ENCODE results near the gene ZNF444. TPM values are rescaled to one million over a fixed set of nuclear protein-coding genes. Genes with fewer than 3 reads are reported as not detected.

Gene ZNF444
- total and polyA plus RNA-seq, 9 of the 15 experiments (the other 6 are each of a cell fraction or from before 2014, with no cell fraction given), result 0.39 to 40.0 (median 6.9) TPM

DNA sequence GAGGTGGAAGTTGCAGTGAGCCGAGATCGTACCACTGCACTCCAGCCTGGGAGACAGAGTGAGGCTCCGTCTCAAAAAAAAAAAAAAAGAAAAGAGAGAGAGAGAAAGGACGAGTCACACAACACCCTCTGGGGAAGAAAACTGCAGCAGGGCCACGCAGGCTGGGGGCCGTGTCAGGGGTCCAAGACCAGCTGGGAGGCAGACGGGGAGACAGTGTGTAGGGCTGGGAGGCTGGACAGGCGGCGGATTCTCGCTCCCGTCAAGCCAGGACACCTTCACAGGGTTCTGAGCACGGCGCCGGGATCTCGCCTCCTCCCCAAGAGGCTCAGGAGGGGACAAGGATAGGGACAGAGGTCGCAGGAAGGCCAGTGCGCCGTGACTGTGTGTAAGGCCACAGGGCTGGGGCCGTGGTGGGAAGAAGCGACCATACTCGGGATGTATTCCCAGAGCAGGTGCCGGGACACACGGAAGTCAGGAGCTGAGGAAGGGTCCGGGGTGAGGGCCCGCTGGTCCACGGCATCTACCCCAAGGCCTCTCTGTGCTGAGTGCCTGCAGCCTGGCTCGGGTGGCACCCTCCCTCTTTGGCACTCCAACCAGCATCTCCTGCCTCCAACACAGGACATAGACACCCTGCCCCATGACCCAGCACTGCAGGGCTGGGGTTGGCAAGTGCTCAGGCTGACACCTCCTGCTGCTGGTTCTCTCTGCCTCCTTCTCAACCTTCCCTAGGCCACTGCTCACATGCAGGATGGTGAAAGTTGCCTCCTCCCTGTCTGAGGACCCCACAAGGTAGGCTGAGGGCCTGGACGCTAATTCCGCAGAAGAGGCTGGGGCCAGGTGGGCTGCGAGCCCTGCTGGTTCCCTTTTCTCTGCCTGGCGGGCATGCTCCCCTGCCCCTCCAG is 41.2 kb upstream of the ZNF444 start:
- Histone ChIP-seq H3K27me3 (ENCODE audit: control insufficient read depth in 2 of 2, insufficient read depth in 2 of 2, low read length in 2 of 2) (no peaks in the 10 kb centered on the region), H4K20me1 (replicated peaks; ENCODE audit: control insufficient read depth, insufficient read depth, low read length) (no peaks in the 10 kb centered on the region), H3K4me3 (no peak overlapping the region), H2AFZ (ENCODE audit: low read depth, low read length) (no peak overlapping the region), H3K4me2 (ENCODE audit: insufficient read depth, low read length) (no peak overlapping the region), H3K9ac (ENCODE audit: insufficient read depth in 1 of 2, low read depth in 2 of 2, low read length in 2 of 2) (no peak overlapping the region), H3K9me3 (replicated peaks; ENCODE audit: control insufficient read depth, insufficient read depth, low read depth, low read length) (peaks cover 2% of the 10 kb centered on the region; the same call in 1 of the 2 replicates), H3K27ac (ENCODE audit: extremely low read depth, low read depth, low read length) (no peak overlapping the region), H3K36me3 (ENCODE audit: control insufficient read depth, insufficient read depth, low read length) (peaks cover 79% of the 10 kb centered on the region), H3K9me1 (ENCODE audit: control insufficient read depth, insufficient read depth, low read length) (no peaks in the 10 kb centered on the region), H3K79me2 (ENCODE audit: control insufficient read depth, insufficient read depth, low read length) (peaks cover 73% of the 10 kb centered on the region), H3K4me1 (replicated peaks in 1 of 2; ENCODE audit: control insufficient read depth in 2 of 2, insufficient read depth in 2 of 2, low read length in 2 of 2) (peaks cover 0 to 22% of the 10 kb centered on the region in 2 experiments; a peak in 1 of 5 replicates)
- DNase-seq (ENCODE audit: extremely low read depth in 1 of 4, low spot score in 3 of 4) (no peak), FAIRE-seq (no peak), ATAC-seq (no peak)
- CTCF ChIA-PET (ENCODE audit: low intra/inter-chr PET ratio), result no interaction called here
- in situ Hi-C loops (cut with MboI), result no loop called here
- TF ChIP-seq DACH1 (IDR thresholded peaks at IDR 0.05; ENCODE audit: partially characterized antibody), result no peak
- peak; percentile 42; the same call in 1 of the 2 replicates for TF ChIP-seq POLR2G (IDR thresholded peaks at IDR 0.05; ENCODE audit: low read depth, low read length)
- peak; percentile 63 for TF ChIP-seq RBM22 (IDR thresholded peaks at IDR 0.05; ENCODE audit: low read depth, low read length, poor library complexity, severe bottlenecking)
- TF ChIP-seq HIVEP1 (CRISPR knock-in tag; IDR thresholded peaks at IDR 0.05), result no peak
- intact Hi-C loops (cut with micrococcal nuclease), result no loop called here
- WGBS (ENCODE audit: insufficient coverage, low coverage, missing lambda C conversion rate), result over 99% methylated on average over 20 of the region's 31 CpGs
- no TSS peak for BruUV-seq (replicated peaks)
- POLR2A ChIA-PET, result no interaction called here

DNA sequence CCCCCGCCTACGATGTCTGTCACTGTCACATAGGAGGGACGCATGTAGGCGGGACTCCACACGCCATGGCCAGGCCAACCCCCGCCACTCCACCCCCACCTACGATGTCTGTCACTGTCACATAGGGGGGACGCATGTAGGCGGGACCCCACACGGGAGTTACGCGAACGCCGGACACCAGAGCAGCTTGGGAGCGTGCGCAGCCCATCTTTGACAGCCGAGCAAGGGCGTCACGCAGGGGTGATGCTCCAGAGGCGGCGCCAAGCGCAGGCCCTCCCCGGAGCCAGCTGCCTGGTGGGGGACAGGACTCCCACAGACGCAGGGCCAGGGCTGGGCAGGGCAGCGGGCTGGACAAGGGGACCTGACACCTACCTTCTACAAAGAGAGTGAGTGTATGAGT is 40.0 kb upstream of the ZNF444 start:
- ChIA-PET CTCF (ENCODE audit: low intra/inter-chr PET ratio) (no interaction called here), POLR2A (no interaction called here)
- intact Hi-C loops (cut with micrococcal nuclease) (no loop called here), in situ Hi-C loops (cut with MboI) (no loop called here)
- BruUV-seq (replicated peaks), result TSS peak; percentile 31
- H3K4me3 ChIP-seq, result no peak overlapping the region
- H3K9ac ChIP-seq (ENCODE audit: insufficient read depth in 1 of 2, low read depth in 2 of 2, low read length in 2 of 2), result no peak overlapping the region
- no peak overlapping the region for H3K27ac ChIP-seq (ENCODE audit: extremely low read depth, low read depth, low read length)
- ATAC-seq, result no peak
- no peak for DNase-seq (ENCODE audit: extremely low read depth in 1 of 4, low spot score in 3 of 4)
- no peaks in the 10 kb centered on the region for H3K9me1 ChIP-seq (ENCODE audit: control insufficient read depth, insufficient read depth, low read length)
- peaks cover 73% of the 10 kb centered on the region for H3K79me2 ChIP-seq (ENCODE audit: control insufficient read depth, insufficient read depth, low read length)
- H3K36me3 ChIP-seq (ENCODE audit: control insufficient read depth, insufficient read depth, low read length), result peaks cover 68% of the 10 kb centered on the region
- no peaks in the 10 kb centered on the region for H3K27me3 ChIP-seq (ENCODE audit: control insufficient read depth in 2 of 2, insufficient read depth in 2 of 2, low read length in 2 of 2)
- no peak for FAIRE-seq
- TF ChIP-seq EP300 (IDR thresholded peaks at IDR 0.05; ENCODE audit: low read length) (no peak), ILF3 (IDR thresholded peaks at IDR 0.05; ENCODE audit: borderline replicate concordance) (no peak), NCOA2 (IDR thresholded peaks at IDR 0.05; ENCODE audit: partially characterized antibody in 2 of 2) (no peak), RBFOX2 (IDR thresholded peaks at IDR 0.05; ENCODE audit: low read depth, low read length) (0 out of 2 replicates have a peak, but pooled peaks have one; percentile 23)
- no peaks in the 10 kb centered on the region; the same call in 1 of the 2 replicates for H3K9me3 ChIP-seq (replicated peaks; ENCODE audit: control insufficient read depth, insufficient read depth, low read depth, low read length)
- no peak overlapping the region for H3K4me2 ChIP-seq (ENCODE audit: insufficient read depth, low read length)
- WGBS (ENCODE audit: insufficient coverage, low coverage, missing lambda C conversion rate), result 85% methylated on average over 17 of the region's 25 CpGs
- peaks cover 0 to 29% of the 10 kb centered on the region in 2 experiments; a peak in 1 of 5 replicates for H3K4me1 ChIP-seq (replicated peaks in 1 of 2; ENCODE audit: control insufficient read depth in 2 of 2, insufficient read depth in 2 of 2, low read length in 2 of 2)
- no peaks in the 10 kb centered on the region for H4K20me1 ChIP-seq (replicated peaks; ENCODE audit: control insufficient read depth, insufficient read depth, low read length)
- H2AFZ ChIP-seq (ENCODE audit: low read depth, low read length), result no peak overlapping the region
